ENCODE measurements around the gene TSPAN6. TPM values are rescaled to one million over a fixed set of nuclear protein-coding genes. Genes with fewer than 3 reads are reported as not detected.

The TSPAN6 gene
- polyA plus RNA-seq, 3 donors, result 149 to 158 (median 150) TPM

DNA sequence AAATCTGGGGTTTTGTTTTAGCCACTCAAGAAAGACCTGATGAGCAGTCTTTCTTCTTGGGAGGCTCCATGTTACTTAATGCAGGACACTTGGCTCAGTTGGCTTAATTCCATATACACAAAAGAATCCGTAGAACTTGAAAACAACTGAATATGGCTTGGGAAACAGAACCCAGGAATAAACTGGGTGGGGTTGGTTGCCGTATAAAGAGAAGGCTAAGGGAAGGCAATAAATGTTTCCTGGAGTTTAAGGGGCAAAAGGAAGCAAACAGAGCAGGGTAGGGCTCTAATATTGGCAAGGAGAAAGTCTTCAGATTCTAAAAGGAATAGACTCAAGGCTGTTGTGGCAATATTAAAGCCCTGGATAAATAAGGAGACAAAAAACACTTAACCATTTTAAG lies 43.5 kb downstream of the TSPAN6 start:
- no peak for DNase-seq

DNA sequence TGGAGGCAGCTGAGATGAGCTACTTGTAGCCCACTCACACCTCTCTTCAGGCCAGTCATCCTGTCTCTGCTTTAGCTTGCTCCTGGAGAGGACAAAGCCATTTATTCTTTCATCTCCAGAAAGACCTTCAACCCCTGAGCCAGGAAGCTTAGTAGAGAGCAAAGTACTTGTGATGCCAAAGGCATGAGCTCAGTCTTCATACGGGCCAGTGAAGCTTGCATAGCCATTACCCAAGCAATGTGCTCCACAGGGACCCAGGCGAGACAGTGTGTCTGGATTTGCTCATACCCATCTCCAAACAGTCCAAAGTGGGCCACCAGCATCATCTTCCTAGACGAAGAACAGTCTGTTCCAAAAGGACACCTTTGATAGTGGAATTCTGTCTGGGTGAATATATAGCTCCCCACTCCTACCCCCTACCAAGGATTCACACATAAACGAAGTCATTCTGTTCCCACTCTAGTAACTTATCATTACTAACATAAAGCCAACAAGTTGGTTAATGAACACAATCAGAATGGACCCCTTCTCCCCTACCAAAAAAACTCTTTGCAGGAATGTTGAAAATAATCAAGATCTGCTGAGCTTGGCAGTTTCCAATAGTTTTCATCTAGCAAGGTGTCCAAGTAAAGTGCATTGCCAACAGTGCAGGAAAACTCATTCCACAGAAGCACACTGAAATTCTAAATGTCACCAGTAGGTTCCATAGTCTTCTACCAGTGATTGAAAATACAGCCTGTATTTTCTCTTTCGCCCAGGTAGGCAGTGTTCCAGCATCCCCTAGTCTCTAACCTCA lies 45.2 kb downstream of the TSPAN6 start:
- DNase-seq, result no peak

DNA sequence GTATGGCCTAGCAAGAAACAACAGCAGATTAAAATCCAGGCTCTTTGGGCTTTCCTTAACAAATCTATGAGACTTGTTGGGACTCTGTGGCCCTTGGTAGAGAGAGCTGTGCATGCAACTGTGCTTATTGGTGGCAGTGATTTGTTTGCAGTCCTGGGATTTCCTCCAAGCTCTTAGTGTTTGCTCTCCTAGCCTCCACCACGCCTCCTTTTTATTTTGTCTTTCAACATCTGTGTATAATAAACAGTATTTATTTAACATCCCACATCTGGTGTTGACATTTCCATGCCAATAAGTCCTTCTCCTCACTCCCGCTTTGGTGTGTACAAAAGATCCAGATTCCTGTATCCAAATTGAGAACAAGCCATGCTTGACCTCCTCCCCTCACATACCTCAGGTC lies 48.7 kb downstream of the TSPAN6 start:
- DNase-seq, result no peak

DNA sequence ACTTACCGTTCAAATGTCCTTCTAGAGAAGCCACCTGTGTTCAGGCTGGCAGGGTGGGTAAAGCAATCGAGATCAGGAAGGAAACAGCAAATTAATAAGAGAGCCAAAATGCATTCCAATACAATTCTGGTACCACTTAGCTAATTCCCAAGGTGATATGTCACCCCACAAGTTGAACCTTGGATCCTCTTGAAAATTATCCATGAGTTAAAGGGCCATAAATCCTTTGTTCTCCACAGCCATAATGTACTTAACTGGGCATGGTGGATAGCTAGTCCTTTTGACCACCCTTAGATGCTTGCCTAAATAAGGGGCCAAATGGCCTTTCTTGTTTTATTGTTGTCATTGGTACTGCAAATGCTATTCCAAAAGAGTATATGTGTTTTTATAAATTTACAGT lies 49.9 kb downstream of the TSPAN6 start:
- DNase-seq, result no peak

DNA sequence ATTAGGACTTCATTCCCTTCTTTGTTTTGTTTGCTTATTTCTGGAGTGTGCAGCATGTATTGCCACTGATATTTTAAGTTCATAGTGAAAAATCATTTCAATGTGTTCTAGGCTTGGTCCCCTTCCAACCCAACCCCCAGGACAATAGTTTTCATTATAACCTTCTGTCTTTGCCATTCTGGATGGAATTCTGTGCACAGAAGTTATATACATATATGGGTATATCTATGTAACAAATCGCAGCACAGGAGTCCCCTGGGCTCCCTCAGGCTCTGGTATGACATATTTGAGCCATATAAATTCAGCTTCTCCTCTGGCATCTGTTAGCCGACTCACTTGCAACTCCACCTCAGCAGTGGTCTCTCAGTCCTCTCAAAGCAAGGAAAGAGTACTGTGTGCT lies 52.0 kb downstream of the TSPAN6 start, which contains the start of gene TNMD:
Gene TNMD (plus strand): TSS at position 326 of the 400 bp plus-strand sequence. CDS start 83 bp downstream, outside the sequence.
- no peak for DNase-seq

Other genes with a start within 250 kb of the TSPAN6 start
- gene PCDH19, start 226.5 kb downstream of the TSPAN6 start, polyA plus RNA-seq (ENCODE audit: insufficient read length in 3 of 3), result 1 to 10 TPM; 1.6 to 2.8 (median 2.3) TPM
- 1 to 10 TPM; 2.5 to 4.6 (median 3.0) TPM for gene TNMD, start 51.9 kb downstream of the TSPAN6 start, polyA plus RNA-seq (ENCODE audit: insufficient read length in 3 of 3)
- 10 to 100 TPM; 11.6 to 14.8 (median 11.8) TPM for gene SRPX2, start 7.4 kb upstream of the TSPAN6 start, polyA plus RNA-seq (ENCODE audit: insufficient read length in 3 of 3)
- gene SYTL4, start 95.3 kb upstream of the TSPAN6 start, polyA plus RNA-seq (ENCODE audit: insufficient read length in 3 of 3), result 10 to 100 TPM; 16.3 to 31.6 (median 21.8) TPM
- gene CSTF2, start 183.6 kb upstream of the TSPAN6 start, polyA plus RNA-seq (ENCODE audit: insufficient read length in 3 of 3), result 10 to 100 TPM; 21.7 to 25.5 (median 23.1) TPM
- gene NOX1, start 237.6 kb upstream of the TSPAN6 start, polyA plus RNA-seq (ENCODE audit: insufficient read length in 3 of 3), result under 1 TPM; 0.50 to 0.71 (median 0.65) TPM